Activated CD4-positive, CD25-positive, alpha-beta regulatory T cell treated with anti-CD3 and anti-CD28 coated beads, Interleukin-2, amount 50 U/mL, for 16 hours (primary cell): ENCODE measurements around the gene TUBAL3.
A peak's percentile ranks its signal among the peaks of the same experiment; 100 is the strongest.

Source experiments
- DNase-seq: peaks from one replicate; pipeline ENCODE4 v3.0.0-alpha.2; 2020; ENCODE audit warnings: low read depth, low spot score

Gene TUBAL3

GRCh38 chr10:5404208-5405041 lies at the start of gene TUBAL3:
Gene TUBAL3, minus strand, starts transcription at chr10:5404828. Its CDS starts 36 bp downstream, at chr10:5404792.
- DNase-seq = no peak

- no peak for DNase-seq
These were observed 49.3 kb upstream of the TUBAL3 start for GRCh38 chr10:5453749-5454489.

GRCh38 chr10:5450605-5451384 lies 46.2 kb upstream of the TUBAL3 start:
- DNase-seq = no peak

- no peak for DNase-seq
These were observed 45.2 kb upstream of the TUBAL3 start for GRCh38 chr10:5449823-5450222.

- DNase-seq = no peak
These were observed 44.6 kb upstream of the TUBAL3 start for GRCh38 chr10:5449227-5449626.

- no peak for DNase-seq
These were observed 43.8 kb upstream of the TUBAL3 start for GRCh38 chr10:5448333-5449001.

- no peak for DNase-seq
These were observed 43.0 kb upstream of the TUBAL3 start for GRCh38 chr10:5447611-5448071.

GRCh38 chr10:5447056-5447455 lies 42.4 kb upstream of the TUBAL3 start:
- DNase-seq = no peak

GRCh38 chr10:5446390-5446926 lies 41.8 kb upstream of the TUBAL3 start:
- DNase-seq = peak; percentile 54

GRCh38 chr10:5445006-5445405 lies 40.4 kb upstream of the TUBAL3 start:
- DNase-seq = no peak

- DNase-seq = no peak
These were observed 38.8 kb upstream of the TUBAL3 start for GRCh38 chr10:5443429-5443828.

GRCh38 chr10:5442990-5443370 lies 38.4 kb upstream of the TUBAL3 start:
- no peak for DNase-seq

GRCh38 chr10:5442065-5442989 lies 37.7 kb upstream of the TUBAL3 start:
- DNase-seq = no peak

- no peak for DNase-seq
These were observed 36.5 kb upstream of the TUBAL3 start for GRCh38 chr10:5441106-5441505.

- DNase-seq = no peak
These were observed 35.6 kb upstream of the TUBAL3 start for GRCh38 chr10:5440206-5440605.

- DNase-seq = no peak
These were observed 30.7 kb upstream of the TUBAL3 start for GRCh38 chr10:5435328-5435727.

- DNase-seq = no peak
These were observed 29.6 kb upstream of the TUBAL3 start for GRCh38 chr10:5434017-5434753.

GRCh38 chr10:5433182-5433581 lies 28.6 kb upstream of the TUBAL3 start:
- no peak for DNase-seq

- no peak for DNase-seq
These were observed 23.5 kb upstream of the TUBAL3 start for GRCh38 chr10:5428133-5428532.
